ENCODE measurements around the gene CRYGD.

GRCh38 chr2:208148803-208149202 lies 24.5 kb upstream of the CRYGD start:
- peak; percentile 9 for TF ChIP-seq CTCF (IDR thresholded peaks at IDR 0.05; ENCODE audit: insufficient read depth, low read depth, low read length)
- no peak for TF ChIP-seq EZH2 (IDR thresholded peaks at IDR 0.05; ENCODE audit: insufficient read depth, low read length)

Data from astrocyte (in vitro differentiated cells and primary cell).